Liver (tissue), 3 donors: ENCODE measurements around the gene MAP3K5.

ENCODE experiments used
- GABPA ChIP-seq, 2 donors: IDR thresholded peaks in 1 of 2; conservative IDR thresholded peaks in 1 of 2; 2 replicates each; pipeline ENCODE4 v1.6.1; 2016; ENCODE audit warnings: antibody characterized with exemption in 2 of 2, mild to moderate bottlenecking in 1 of 2, moderate library complexity in 1 of 2
- HNF4A ChIP-seq, 2 donors: conservative IDR thresholded peaks; 2 replicates each; pipeline ENCODE4 v1.6.1; 2016; ENCODE audit warnings: antibody characterized with exemption in 2 of 2, mild to moderate bottlenecking in 2 of 2
- RAD21 ChIP-seq, 2 donors: IDR thresholded peaks; 2 replicates each; pipeline ENCODE4 v1.6.1; 2016; ENCODE audit warnings: antibody characterized with exemption in 2 of 2, mild to moderate bottlenecking in 2 of 2
- RXRA ChIP-seq, 2 donors: IDR thresholded peaks; 2 replicates each; pipeline ENCODE4 v1.6.1; 2017 to 2018; ENCODE audit warnings: antibody characterized with exemption in 2 of 2, mild to moderate bottlenecking in 1 of 2
- SP1 ChIP-seq: IDR thresholded peaks from 2 replicates; pipeline ENCODE4 v1.6.1; 2018; ENCODE audit warnings: antibody characterized with exemption, mild to moderate bottlenecking
- TAF1 ChIP-seq: conservative IDR thresholded peaks from 2 replicates; pipeline ENCODE4 v1.6.1; 2016; ENCODE audit warnings: antibody characterized with exemption, mild to moderate bottlenecking
- YY1 ChIP-seq: IDR thresholded peaks from 2 replicates; pipeline ENCODE4 v1.6.1; 2016; ENCODE audit warnings: antibody characterized with exemption, mild to moderate bottlenecking
- TF ChIP-seq, protein P1 (sequence below): fragments of 150-350 bp; IDR thresholded peaks from 2 replicates; pipeline ENCODE4 v1.5.1; 2017; ENCODE audit warnings: improper control_type of control experiment, low read depth, low read length; ENCODE audit not compliant: missing input control
- TF ChIP-seq, protein P2 (sequence below): IDR thresholded peaks from 2 replicates; pipeline ENCODE4 v1.6.1; 2016; ENCODE audit warnings: antibody characterized with exemption, mild to moderate bottlenecking
- TF ChIP-seq, protein P3 (sequence below): IDR thresholded peaks from 2 replicates; pipeline ENCODE4 v1.6.1; 2016; ENCODE audit warnings: antibody characterized with exemption
- donor health status: healthy.
- donor health status: healthy.

DNA sequence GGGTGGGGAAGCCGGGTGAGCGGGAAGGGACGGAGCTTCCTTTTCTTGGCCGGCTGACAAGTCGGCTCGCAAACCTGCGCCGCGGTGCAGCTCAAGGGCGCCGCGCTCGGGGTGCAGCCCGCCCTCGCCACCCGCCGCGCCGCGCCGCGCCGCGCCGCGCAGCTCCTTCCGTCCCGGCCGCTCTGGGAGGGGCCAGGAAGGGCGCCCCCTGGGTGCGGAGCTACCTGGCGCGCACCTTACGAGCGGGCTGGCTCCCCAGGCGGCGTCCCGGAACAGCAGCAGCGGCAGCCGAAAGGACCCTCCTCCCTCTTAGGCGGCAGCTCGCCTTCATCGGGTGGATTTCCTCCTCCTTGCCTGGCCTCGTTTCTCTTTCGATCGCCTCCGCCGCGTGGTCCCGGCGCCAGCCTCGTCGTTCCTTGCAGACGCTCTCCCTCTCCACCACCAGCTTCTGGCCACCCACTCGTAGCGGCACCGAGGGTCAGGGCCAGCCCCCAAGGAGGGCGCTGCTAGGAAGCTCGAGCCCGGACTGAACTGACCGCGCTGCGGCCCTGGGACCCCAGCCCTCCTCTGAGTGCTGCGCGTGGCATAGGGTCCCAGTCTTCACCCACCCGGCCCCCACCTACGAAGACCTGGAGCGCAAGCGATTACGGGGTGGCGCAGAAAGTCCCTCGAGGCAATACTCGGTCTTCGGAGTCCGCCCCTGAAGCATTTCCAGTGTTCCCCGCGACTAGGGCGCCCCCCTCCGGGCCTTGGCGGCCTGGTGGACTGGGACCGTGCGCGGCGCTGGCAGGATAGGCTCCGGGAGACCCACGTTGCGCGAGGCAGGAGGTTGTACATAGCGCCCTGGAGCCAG lies at the start of gene MAP3K5:
- TF ChIP-seq, protein P1, sequence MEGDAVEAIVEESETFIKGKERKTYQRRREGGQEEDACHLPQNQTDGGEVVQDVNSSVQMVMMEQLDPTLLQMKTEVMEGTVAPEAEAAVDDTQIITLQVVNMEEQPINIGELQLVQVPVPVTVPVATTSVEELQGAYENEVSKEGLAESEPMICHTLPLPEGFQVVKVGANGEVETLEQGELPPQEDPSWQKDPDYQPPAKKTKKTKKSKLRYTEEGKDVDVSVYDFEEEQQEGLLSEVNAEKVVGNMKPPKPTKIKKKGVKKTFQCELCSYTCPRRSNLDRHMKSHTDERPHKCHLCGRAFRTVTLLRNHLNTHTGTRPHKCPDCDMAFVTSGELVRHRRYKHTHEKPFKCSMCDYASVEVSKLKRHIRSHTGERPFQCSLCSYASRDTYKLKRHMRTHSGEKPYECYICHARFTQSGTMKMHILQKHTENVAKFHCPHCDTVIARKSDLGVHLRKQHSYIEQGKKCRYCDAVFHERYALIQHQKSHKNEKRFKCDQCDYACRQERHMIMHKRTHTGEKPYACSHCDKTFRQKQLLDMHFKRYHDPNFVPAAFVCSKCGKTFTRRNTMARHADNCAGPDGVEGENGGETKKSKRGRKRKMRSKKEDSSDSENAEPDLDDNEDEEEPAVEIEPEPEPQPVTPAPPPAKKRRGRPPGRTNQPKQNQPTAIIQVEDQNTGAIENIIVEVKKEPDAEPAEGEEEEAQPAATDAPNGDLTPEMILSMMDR = peak; percentile 89
- TF ChIP-seq, protein P2, sequence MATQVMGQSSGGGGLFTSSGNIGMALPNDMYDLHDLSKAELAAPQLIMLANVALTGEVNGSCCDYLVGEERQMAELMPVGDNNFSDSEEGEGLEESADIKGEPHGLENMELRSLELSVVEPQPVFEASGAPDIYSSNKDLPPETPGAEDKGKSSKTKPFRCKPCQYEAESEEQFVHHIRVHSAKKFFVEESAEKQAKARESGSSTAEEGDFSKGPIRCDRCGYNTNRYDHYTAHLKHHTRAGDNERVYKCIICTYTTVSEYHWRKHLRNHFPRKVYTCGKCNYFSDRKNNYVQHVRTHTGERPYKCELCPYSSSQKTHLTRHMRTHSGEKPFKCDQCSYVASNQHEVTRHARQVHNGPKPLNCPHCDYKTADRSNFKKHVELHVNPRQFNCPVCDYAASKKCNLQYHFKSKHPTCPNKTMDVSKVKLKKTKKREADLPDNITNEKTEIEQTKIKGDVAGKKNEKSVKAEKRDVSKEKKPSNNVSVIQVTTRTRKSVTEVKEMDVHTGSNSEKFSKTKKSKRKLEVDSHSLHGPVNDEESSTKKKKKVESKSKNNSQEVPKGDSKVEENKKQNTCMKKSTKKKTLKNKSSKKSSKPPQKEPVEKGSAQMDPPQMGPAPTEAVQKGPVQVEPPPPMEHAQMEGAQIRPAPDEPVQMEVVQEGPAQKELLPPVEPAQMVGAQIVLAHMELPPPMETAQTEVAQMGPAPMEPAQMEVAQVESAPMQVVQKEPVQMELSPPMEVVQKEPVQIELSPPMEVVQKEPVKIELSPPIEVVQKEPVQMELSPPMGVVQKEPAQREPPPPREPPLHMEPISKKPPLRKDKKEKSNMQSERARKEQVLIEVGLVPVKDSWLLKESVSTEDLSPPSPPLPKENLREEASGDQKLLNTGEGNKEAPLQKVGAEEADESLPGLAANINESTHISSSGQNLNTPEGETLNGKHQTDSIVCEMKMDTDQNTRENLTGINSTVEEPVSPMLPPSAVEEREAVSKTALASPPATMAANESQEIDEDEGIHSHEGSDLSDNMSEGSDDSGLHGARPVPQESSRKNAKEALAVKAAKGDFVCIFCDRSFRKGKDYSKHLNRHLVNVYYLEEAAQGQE = no peak
- TF ChIP-seq RAD21 (IDR thresholded peaks at IDR 0.05) (peak; percentile 95 to 97), GABPA (IDR thresholded peaks at IDR 0.05 in 1 of 2, conservative IDR thresholded peaks at IDR 0.05 in 1 of 2) (no peak), YY1 (no peak), HNF4A (conservative IDR thresholded peaks at IDR 0.05) (peak in 1 of 2 donors; percentile 8), TAF1 (peak; percentile 32), SP1 (no peak), RXRA (IDR thresholded peaks at IDR 0.05) (peak in 1 of 2 donors; percentile 14)
- TF ChIP-seq, protein P3, sequence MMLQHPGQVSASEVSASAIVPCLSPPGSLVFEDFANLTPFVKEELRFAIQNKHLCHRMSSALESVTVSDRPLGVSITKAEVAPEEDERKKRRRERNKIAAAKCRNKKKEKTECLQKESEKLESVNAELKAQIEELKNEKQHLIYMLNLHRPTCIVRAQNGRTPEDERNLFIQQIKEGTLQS = no peak
